HEK293 (cell line): ENCODE measurements around the gene CLCN1.

Experiments used
- CTCF ChIP-seq: fragments of 450-650 bp; formaldehyde crosslinking; IDR thresholded peaks from 2 replicates; pipeline ENCODE4 v1.5.1; 2016; ENCODE audit warnings: missing biosample characterization, missing genetic modification characterization
- KLF1 ChIP-seq: fragments of 450-650 bp; formaldehyde crosslinking; IDR thresholded peaks from 2 replicates; pipeline ENCODE4 v1.5.1; 2016; ENCODE audit warnings: missing biosample characterization, missing genetic modification characterization
- PBX3 ChIP-seq: sonication (generic); formaldehyde crosslinking; IDR thresholded peaks from 2 replicates; pipeline ENCODE4 v1.8.1; 2022; ENCODE audit warnings: mild to moderate bottlenecking, moderate library complexity, missing genetic modification reagents
- RBAK ChIP-seq: fragments of 450-650 bp; formaldehyde crosslinking; IDR thresholded peaks from 2 replicates; pipeline ENCODE4 v1.5.1; 2016; ENCODE audit warnings: missing biosample characterization, missing genetic modification characterization
- YY1 ChIP-seq: fragments of 450-650 bp; formaldehyde crosslinking; IDR thresholded peaks from 2 replicates; pipeline ENCODE4 v1.5.1; 2018; ENCODE audit warnings: missing biosample characterization, missing genetic modification characterization
- YY2 ChIP-seq: fragments of 450-650 bp; formaldehyde crosslinking; IDR thresholded peaks from 2 replicates; pipeline ENCODE4 v1.5.1; 2016; ENCODE audit warnings: missing biosample characterization, missing genetic modification characterization
- ZFHX2 ChIP-seq: fragments of 450-650 bp; formaldehyde crosslinking; conservative IDR thresholded peaks from 2 replicates; pipeline ENCODE4 v1.5.1; 2016; ENCODE audit warnings: missing biosample characterization, missing genetic modification characterization
- ZNF302 ChIP-seq: fragments of 450-650 bp; formaldehyde crosslinking; IDR thresholded peaks from 2 replicates; pipeline ENCODE4 v1.5.1; 2016; ENCODE audit warnings: missing biosample characterization, missing genetic modification characterization, low read depth
- ZNF324 ChIP-seq: fragments of 450-650 bp; formaldehyde crosslinking; IDR thresholded peaks from 2 replicates; pipeline ENCODE4 v1.5.1; 2016; ENCODE audit warnings: missing biosample characterization, missing genetic modification characterization
- ZNF530 ChIP-seq: fragments of 450-650 bp; formaldehyde crosslinking; IDR thresholded peaks from 2 replicates; pipeline ENCODE4 v1.5.1; 2016; ENCODE audit warnings: low read depth, missing biosample characterization, missing genetic modification characterization
- ZNF561 ChIP-seq: fragments of 450-650 bp; IDR thresholded peaks from 2 replicates; pipeline ENCODE4 v1.5.1; 2018; ENCODE audit warnings: missing biosample characterization, missing genetic modification characterization, borderline replicate concordance
- ZNF624 ChIP-seq: fragments of 450-650 bp; formaldehyde crosslinking; IDR thresholded peaks from 2 replicates; pipeline ENCODE4 v1.5.1; 2017; ENCODE audit warnings: missing biosample characterization, missing genetic modification characterization
- ZNF776 ChIP-seq: fragments of 450-650 bp; formaldehyde crosslinking; IDR thresholded peaks from 2 replicates; pipeline ENCODE4 v1.5.0; 2017; ENCODE audit warnings: missing biosample characterization, missing genetic modification characterization, borderline replicate concordance

GRCh38 chr7:143286522-143286890 lies 29.4 kb upstream of the CLCN1 start:
- TF ChIP-seq PBX3 (no peak), CTCF (tag by site-specific recombination) (no peak), ZFHX2 (tag by site-specific recombination) (no peak), YY1 (no peak), ZNF324 (no peak), ZNF776 (tag by site-specific recombination) (no peak), KLF1 (tag by site-specific recombination) (no peak), RBAK (tag by site-specific recombination) (no peak), ZNF561 (tag by site-specific recombination) (no peak), ZNF624 (tag by site-specific recombination) (no peak), ZNF530 (tag by site-specific recombination) (no peak), YY2 (tag by site-specific recombination) (no peak), ZNF302 (tag by site-specific recombination) (no peak)
